Hematopoietic multipotent progenitor cell treated with erythropoietin and hydrocortisone succinate and interleukin-3 and kit ligand, for 6 days (in vitro differentiated cells): Measurements from ENCODE around the gene LY6G6F.
A peak's percentile ranks its signal among the peaks of the same experiment; 100 is the strongest.

ENCODE experiments used
- DNase-seq: peaks from one replicate; pipeline ENCODE4 v3.0.0-alpha.2; 2015

Gene LY6G6F

GRCh38 chr6:31706599-31706998 lies at the start of gene LY6G6F:
LY6G6F (plus strand) TSS chr6:31706866; CDS start chr6:31706907, 41 bp downstream.
- no peak for DNase-seq

GRCh38 chr6:31657406-31658157 lies 49.1 kb upstream of the LY6G6F start:
- no peak for DNase-seq

GRCh38 chr6:31658158-31658688 lies 48.4 kb upstream of the LY6G6F start:
- no peak for DNase-seq

- DNase-seq = no peak
These were observed 47.5 kb upstream of the LY6G6F start for GRCh38 chr6:31658983-31659648.

GRCh38 chr6:31659649-31660380 lies 46.9 kb upstream of the LY6G6F start:
- DNase-seq = peak; percentile 66

GRCh38 chr6:31660381-31661261 lies 46.0 kb upstream of the LY6G6F start, which contains the start of gene C6orf47:
C6orf47 (minus strand) TSS chr6:31660778; CDS start chr6:31659947, 831 bp downstream.
- peak; percentile 94 for DNase-seq

GRCh38 chr6:31661262-31662123 lies 45.2 kb upstream of the LY6G6F start:
- DNase-seq = peak; percentile 68

GRCh38 chr6:31662124-31662723 lies 44.4 kb upstream of the LY6G6F start:
- DNase-seq = no peak

- no peak for DNase-seq
These were observed 43.3 kb upstream of the LY6G6F start for GRCh38 chr6:31663126-31663960.

- no peak for DNase-seq
These were observed 42.5 kb upstream of the LY6G6F start for GRCh38 chr6:31663961-31664789.

GRCh38 chr6:31664790-31665500 lies 41.7 kb upstream of the LY6G6F start, which contains the start of gene GPANK1:
GPANK1 (minus strand) TSS chr6:31664997; CDS start chr6:31664478, 519 bp downstream.
- DNase-seq = peak; percentile 99

GRCh38 chr6:31665501-31666336 lies 40.9 kb upstream of the LY6G6F start, which contains the start of gene CSNK2B:
CSNK2B (plus strand) TSS chr6:31666080; CDS start chr6:31666832, 752 bp downstream.
- peak; percentile 99 for DNase-seq

GRCh38 chr6:31666337-31666965 lies 40.2 kb upstream of the LY6G6F start:
- peak; percentile 42 for DNase-seq

- DNase-seq = no peak
These were observed 37.0 kb upstream of the LY6G6F start, which contains the start of gene LY6G5B for GRCh38 chr6:31669676-31670075. LY6G5B (plus strand) TSS chr6:31669976; CDS start chr6:31670951, 975 bp downstream.

- no peak for DNase-seq
These were observed 30.3 kb upstream of the LY6G6F start for GRCh38 chr6:31676322-31676903.

- no peak for DNase-seq
These were observed 29.8 kb upstream of the LY6G6F start for GRCh38 chr6:31676904-31677303.
